Cardiac muscle cell (in vitro differentiated cells and primary cell): ENCODE results near the gene MOXD1. TPM values are rescaled to one million over a fixed set of nuclear protein-coding genes. Genes with fewer than 3 reads are reported as not detected.

ENCODE experiments used
- DNase-seq, 2 donors: peaks; one replicate each; pipeline versions ENCODE4 v3.0.0 to v3.0.0-alpha.2; 2010 to 2017; ENCODE audit warnings: low read depth in 1 of 2, low spot score in 1 of 2
- H3K27ac ChIP-seq: fragments of 200-600 bp; sonication (generic); 2 replicates; pipeline ENCODE4 v1.5.1; 2016
- H3K27me3 ChIP-seq: fragments of 200-600 bp; sonication (generic); 2 replicates; pipeline ENCODE4 v1.6.0; 2016; ENCODE audit warnings: control low read depth
- H3K36me3 ChIP-seq: fragments of 200-600 bp; sonication (generic); 2 replicates; pipeline ENCODE4 v1.5.1; 2016; ENCODE audit warnings: control low read depth
- H3K4me1 ChIP-seq: fragments of 200-600 bp; sonication (generic); 2 replicates; pipeline ENCODE4 v1.8.1; 2017; ENCODE audit warnings: low read depth, mild to moderate bottlenecking, mixed run types
- H3K4me3 ChIP-seq: fragments of 200-600 bp; sonication (generic); 2 replicates; pipeline ENCODE4 v1.5.1; 2016; ENCODE audit warnings: mild to moderate bottlenecking
- H3K9me3 ChIP-seq: fragments of 200-600 bp; sonication (generic); 2 replicates; pipeline ENCODE4 v1.5.1; 2017; ENCODE audit warnings: low read depth, mild to moderate bottlenecking, control low read depth
- polyA plus RNA-seq: library from polyadenylated mRNA; unstranded; fragments of >200 nt; fragmentation: Nextera tagmentation; extraction: Ambion mirVana; gene quantifications from 2 replicates; pipeline ENCODE4 v1.2.1, GENCODE V29; 2016
- total RNA-seq: library from RNA; depleted of rRNA; stranded (reverse); fragments of >200 nt; gene quantifications from 2 replicates; pipeline ENCODE4 v1.2.3, GENCODE V29; 2016
- TF ChIP-seq, protein P1 (sequence below): IDR thresholded peaks from 2 replicates; pipeline ENCODE4 v1.5.1; 2012; ENCODE audit warnings: low read depth, mild to moderate bottlenecking, low read length

The MOXD1 gene
- total and polyA plus RNA-seq, 2 experiments from 2014 or later = 20.8 to 30.6 TPM

DNA sequence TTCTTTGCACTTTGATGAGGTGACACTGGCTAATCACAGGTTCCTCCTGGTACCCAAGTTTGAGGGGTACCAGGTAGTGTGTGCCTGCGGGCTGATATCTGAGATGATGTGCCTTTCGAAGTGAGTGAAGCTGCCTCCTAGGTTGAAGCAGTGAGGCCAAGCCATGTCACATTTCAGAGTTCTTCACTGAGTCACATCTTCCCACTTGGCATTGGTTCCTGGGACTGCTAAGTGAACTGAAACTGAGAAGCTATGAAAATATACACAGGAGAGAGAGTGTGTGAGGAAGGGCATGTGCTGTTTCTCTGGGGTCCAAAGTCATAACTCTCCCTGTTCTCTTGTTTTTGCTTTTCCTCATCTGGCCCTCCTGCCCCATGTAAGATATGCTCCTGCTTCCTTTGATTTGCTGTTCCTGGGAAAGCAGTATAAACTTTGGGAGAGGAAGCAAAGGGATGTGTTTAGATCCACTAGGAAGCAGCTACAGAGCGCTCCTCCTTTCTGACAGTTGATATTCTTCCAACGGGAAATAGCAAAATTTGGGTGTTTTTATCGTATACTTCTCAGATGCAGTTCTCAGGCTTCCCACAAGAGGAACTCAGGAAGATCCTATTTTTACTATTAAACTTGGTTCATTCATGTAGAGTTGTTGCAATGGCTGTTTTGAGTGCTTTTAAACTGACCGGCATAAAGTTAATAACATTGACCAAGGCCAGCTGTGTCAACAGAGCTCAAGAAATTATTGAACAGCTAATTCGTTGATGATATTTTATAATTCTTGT lies 153.7 kb downstream of the MOXD1 start:
- no peaks in the 10 kb centered on the region for H3K36me3 ChIP-seq
- H3K9me3 ChIP-seq = no peaks in the 10 kb centered on the region
- no peak overlapping the region for H3K27ac ChIP-seq
- H3K4me3 ChIP-seq = no peak overlapping the region
- no peaks in the 10 kb centered on the region for H3K4me1 ChIP-seq
- TF ChIP-seq, protein P1, sequence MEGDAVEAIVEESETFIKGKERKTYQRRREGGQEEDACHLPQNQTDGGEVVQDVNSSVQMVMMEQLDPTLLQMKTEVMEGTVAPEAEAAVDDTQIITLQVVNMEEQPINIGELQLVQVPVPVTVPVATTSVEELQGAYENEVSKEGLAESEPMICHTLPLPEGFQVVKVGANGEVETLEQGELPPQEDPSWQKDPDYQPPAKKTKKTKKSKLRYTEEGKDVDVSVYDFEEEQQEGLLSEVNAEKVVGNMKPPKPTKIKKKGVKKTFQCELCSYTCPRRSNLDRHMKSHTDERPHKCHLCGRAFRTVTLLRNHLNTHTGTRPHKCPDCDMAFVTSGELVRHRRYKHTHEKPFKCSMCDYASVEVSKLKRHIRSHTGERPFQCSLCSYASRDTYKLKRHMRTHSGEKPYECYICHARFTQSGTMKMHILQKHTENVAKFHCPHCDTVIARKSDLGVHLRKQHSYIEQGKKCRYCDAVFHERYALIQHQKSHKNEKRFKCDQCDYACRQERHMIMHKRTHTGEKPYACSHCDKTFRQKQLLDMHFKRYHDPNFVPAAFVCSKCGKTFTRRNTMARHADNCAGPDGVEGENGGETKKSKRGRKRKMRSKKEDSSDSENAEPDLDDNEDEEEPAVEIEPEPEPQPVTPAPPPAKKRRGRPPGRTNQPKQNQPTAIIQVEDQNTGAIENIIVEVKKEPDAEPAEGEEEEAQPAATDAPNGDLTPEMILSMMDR = peak; percentile 10
- H3K27me3 ChIP-seq = no peaks in the 10 kb centered on the region
- no peak for DNase-seq

DNA sequence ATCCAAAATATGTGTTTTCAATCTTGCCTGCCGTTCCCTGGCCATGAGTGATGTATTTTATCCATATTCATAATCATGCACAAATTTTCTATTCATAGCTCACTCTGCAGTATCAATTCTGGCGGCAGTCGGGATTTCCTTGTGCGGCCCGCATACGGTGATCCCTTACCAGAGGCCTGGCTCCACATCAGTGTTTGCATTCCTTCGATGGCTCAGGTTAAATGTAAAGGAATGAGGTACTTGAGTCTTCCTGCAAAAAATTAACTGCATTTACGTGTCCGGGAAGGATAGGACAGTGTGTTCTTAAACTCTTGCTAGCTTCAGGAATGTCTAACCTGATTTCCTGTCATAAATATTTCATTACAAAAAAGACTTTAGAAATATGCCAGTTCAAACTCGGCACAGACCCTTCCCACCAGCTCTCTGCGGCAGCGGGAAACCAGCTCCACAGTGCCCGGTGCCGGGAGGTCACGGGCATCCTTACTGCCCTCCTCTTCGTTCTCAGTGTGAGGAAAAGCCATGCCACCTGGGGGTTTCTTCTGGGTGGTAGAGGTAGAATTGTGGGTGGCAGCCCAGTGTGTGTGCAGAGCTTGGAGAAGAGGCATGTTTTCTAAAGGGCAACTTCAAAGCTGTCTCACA lies 154.5 kb downstream of the MOXD1 start:
- no peaks in the 10 kb centered on the region for H3K9me3 ChIP-seq
- no peaks in the 10 kb centered on the region for H3K27me3 ChIP-seq
- H3K4me3 ChIP-seq = no peak overlapping the region
- TF ChIP-seq, protein P1 = no peak
- H3K27ac ChIP-seq = no peak overlapping the region
- no peaks in the 10 kb centered on the region for H3K36me3 ChIP-seq
- H3K4me1 ChIP-seq = no peaks in the 10 kb centered on the region
- no peak for DNase-seq

DNA sequence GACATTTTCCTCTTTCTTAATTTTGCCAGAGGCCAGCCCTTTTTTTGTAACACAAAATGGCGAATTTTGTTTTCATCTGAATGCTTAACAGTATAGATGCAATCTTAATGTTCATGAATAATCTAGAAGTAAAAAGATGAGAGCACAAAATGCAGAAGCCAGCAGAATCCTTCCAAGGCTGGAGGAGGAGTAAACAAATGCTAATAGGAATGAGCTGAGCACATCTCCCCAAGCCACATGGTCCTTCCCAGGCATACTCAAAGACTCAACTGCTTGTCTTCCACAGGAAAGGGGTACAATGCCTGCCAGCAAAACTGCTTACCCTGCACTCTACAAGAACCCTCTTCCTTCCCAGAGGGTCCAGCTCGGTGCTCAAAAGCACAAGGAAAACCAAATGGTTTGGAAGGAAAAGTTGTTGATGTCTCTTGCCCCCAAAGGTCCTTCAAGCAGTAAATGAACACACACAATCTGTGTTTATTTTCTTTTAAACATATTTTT lies 155.1 kb downstream of the MOXD1 start:
- H3K4me1 ChIP-seq = no peaks in the 10 kb centered on the region
- no peaks in the 10 kb centered on the region for H3K27me3 ChIP-seq
- no peak for DNase-seq
- no peaks in the 10 kb centered on the region for H3K36me3 ChIP-seq
- H3K4me3 ChIP-seq = no peak overlapping the region
- no peak overlapping the region for H3K27ac ChIP-seq
- H3K9me3 ChIP-seq = no peaks in the 10 kb centered on the region
- TF ChIP-seq, protein P1 = no peak

Other genes with a start within 250 kb of the MOXD1 start
- gene STX7, start 111.6 kb upstream of the MOXD1 start, total RNA-seq = 25.3 and 37.2 TPM in 2 replicates
- gene STX7, start 111.6 kb upstream of the MOXD1 start, polyA plus RNA-seq = 28.6 and 44.9 TPM in 2 replicates
- not detected in 2 replicates for gene TAAR9, start 136.8 kb upstream of the MOXD1 start, total RNA-seq
- gene TAAR9, start 136.8 kb upstream of the MOXD1 start, polyA plus RNA-seq = not detected in 2 replicates
- gene TAAR8, start 151.2 kb upstream of the MOXD1 start, total RNA-seq = not detected in 2 replicates
- not detected in 2 replicates for gene TAAR8, start 151.2 kb upstream of the MOXD1 start, polyA plus RNA-seq
- gene TAAR6, start 168.8 kb upstream of the MOXD1 start, total RNA-seq = not detected in 2 replicates
- not detected in 2 replicates for gene TAAR6, start 168.8 kb upstream of the MOXD1 start, polyA plus RNA-seq
- gene TAAR5, start 188.3 kb upstream of the MOXD1 start, total RNA-seq = not detected in 2 replicates
- gene TAAR5, start 188.3 kb upstream of the MOXD1 start, polyA plus RNA-seq = not detected in 2 replicates
- not detected in 2 replicates for gene TAAR2, start 222.8 kb upstream of the MOXD1 start, total RNA-seq
- not detected in 2 replicates for gene TAAR2, start 222.8 kb upstream of the MOXD1 start, polyA plus RNA-seq